SK-N-SH (cell line): ENCODE results near the gene SPINK14. TPM values are rescaled to one million over a fixed set of nuclear protein-coding genes. Genes with fewer than 3 reads are reported as not detected.

Experiments used
- CTCF ChIA-PET: fragments of 300-600, 350-600 bp; formaldehyde crosslinking; extraction: SDS; loops from one replicate; lab custom pipeline; 2021; lab: Yijun Ruan, JAX
- POLR2A ChIA-PET: fragments of 350-600 bp; sonication (Branson Sonifier 250); formaldehyde crosslinking; extraction: SDS; loops from one replicate; lab custom pipeline; 2020; ENCODE audit warnings: antibody characterized with exemption, inconsistent platforms; lab: Yijun Ruan, JAX
- DNase-seq: peaks from one replicate; pipeline ENCODE4 v3.0.0; 2012
- H2AFZ ChIP-seq: fragments of 200-600 bp; sonication (generic); 2 replicates; pipeline ENCODE4 v1.8.1; 2016; ENCODE audit warnings: antibody characterized with exemption, mild to moderate bottlenecking, low read depth
- H3F3A ChIP-seq: fragments of 200-600 bp; sonication (generic); replicated peaks from 2 replicates; pipeline ENCODE3; 2016; ENCODE audit warnings: antibody characterized with exemption, mild to moderate bottlenecking; ENCODE audit not compliant: insufficient read depth
- H3K27ac ChIP-seq, 2 experiments: fragments of 200-500 bp in 1 of 2; fragments of 200-600 bp in 1 of 2; sonication (Bioruptor generic) in 1 of 2; sonication (generic), shearing (Covaris generic) in 1 of 2; 2 replicates each; pipeline versions ENCODE4 v1.5.1 to v1.6.1; 2014 to 2016; ENCODE audit warnings: low read depth in 2 of 2, inconsistent platforms in 1 of 2, low read length in 1 of 2, mild to moderate bottlenecking in 1 of 2, mixed read lengths in 1 of 2
- H3K27me3 ChIP-seq: fragments of 200-600 bp; sonication (generic), shearing (Covaris generic); 2 replicates; pipeline ENCODE4 v1.6.1; 2016; ENCODE audit warnings: mixed run types; ENCODE audit not compliant: insufficient read depth
- H3K36me3 ChIP-seq, 2 experiments: fragments of 200-500 bp in 1 of 2; fragments of 200-600 bp in 1 of 2; sonication (Bioruptor generic) in 1 of 2; sonication (generic) in 1 of 2; replicated peaks in 1 of 2; 2 replicates each; pipeline versions ENCODE3 to v1.5.1; 2014 to 2016; ENCODE audit warnings: low read length in 1 of 2, mild to moderate bottlenecking in 1 of 2; ENCODE audit not compliant: insufficient read depth in 2 of 2, control insufficient read depth in 1 of 2
- H3K4me1 ChIP-seq, 2 experiments: fragments of 200-500 bp in 1 of 2; fragments of 200-600 bp in 1 of 2; sonication (Bioruptor generic) in 1 of 2; sonication (generic), shearing (Covaris generic) in 1 of 2; 2 replicates each; pipeline versions ENCODE4 v1.5.1 to v1.6.1; 2014 to 2016; ENCODE audit warnings: low read depth in 1 of 2, low read length in 1 of 2, mixed run types in 1 of 2; ENCODE audit not compliant: insufficient read depth in 2 of 2, control insufficient read depth in 1 of 2
- H3K4me2 ChIP-seq: fragments of 200-600 bp; sonication (generic), shearing (Covaris generic); 2 replicates; pipeline ENCODE4 v1.6.1; 2017; ENCODE audit warnings: mixed run types
- H3K4me3 ChIP-seq, 2 experiments: fragments of 200-500 bp in 1 of 2; fragments of 200-600 bp in 1 of 2; sonication (Bioruptor generic) in 1 of 2; sonication (generic), shearing (Covaris generic) in 1 of 2; 2 replicates each; pipeline versions ENCODE4 v1.5.1 to v1.8.1; 2014 to 2016; ENCODE audit warnings: low read depth in 2 of 2, inconsistent platforms in 1 of 2, low read length in 1 of 2, mild to moderate bottlenecking in 1 of 2, mixed read lengths in 1 of 2, moderate library complexity in 1 of 2
- H3K79me2 ChIP-seq: fragments of 200-600 bp; sonication (generic); 2 replicates; pipeline ENCODE4 v1.8.1; 2017; ENCODE audit warnings: mild to moderate bottlenecking; ENCODE audit not compliant: insufficient read depth
- H3K9ac ChIP-seq: fragments of 200-600 bp; sonication (generic); 2 replicates; pipeline ENCODE4 v1.6.1; 2017; ENCODE audit warnings: mixed run types
- H3K9me2 ChIP-seq: fragments of 200-600 bp; sonication (generic); 2 replicates; pipeline ENCODE4 v1.6.1; 2017; ENCODE audit warnings: mixed run types
- H3K9me3 ChIP-seq: fragments of 200-600 bp; sonication (generic); 2 replicates; pipeline ENCODE4 v1.6.1; 2017; ENCODE audit warnings: mixed run types, mild to moderate bottlenecking, moderate library complexity
- H4K20me1 ChIP-seq: fragments of 200-600 bp; sonication (generic); 2 replicates; pipeline ENCODE4 v1.6.1; 2017; ENCODE audit warnings: mild to moderate bottlenecking, mixed run types; ENCODE audit not compliant: insufficient read depth
- EP300 ChIP-seq, 2 experiments: IDR thresholded peaks; 2 replicates each; pipeline versions ENCODE4 v1.4.0 to v1.6.1; 2012; ENCODE audit warnings: borderline replicate concordance in 1 of 2, low read depth in 1 of 2, low read length in 1 of 2
- FOXJ3 ChIP-seq: sonication (generic); formaldehyde crosslinking; IDR thresholded peaks from 2 replicates; pipeline ENCODE4 v1.5.1; 2020; ENCODE audit warnings: mild to moderate bottlenecking, missing genetic modification reagents
- FOXM1 ChIP-seq: IDR thresholded peaks from 2 replicates; pipeline ENCODE4 v1.4.0; 2012; ENCODE audit warnings: low read depth, mild to moderate bottlenecking
- GABPA ChIP-seq: IDR thresholded peaks from 2 replicates; pipeline ENCODE4 v1.4.0; 2012; ENCODE audit warnings: low read depth, mild to moderate bottlenecking
- GATA2 ChIP-seq: sonication (generic); formaldehyde crosslinking; IDR thresholded peaks from 2 replicates; pipeline ENCODE4 v1.5.0; 2020; ENCODE audit warnings: mild to moderate bottlenecking, missing genetic modification reagents
- MEF2A ChIP-seq: IDR thresholded peaks from 2 replicates; pipeline ENCODE4 v1.4.0; 2012; ENCODE audit warnings: low read depth, borderline replicate concordance
- MXI1 ChIP-seq: IDR thresholded peaks from 2 replicates; pipeline ENCODE4 v1.6.1; 2012; ENCODE audit warnings: mild to moderate bottlenecking, low read depth, low read length, improper control_type of control experiment
- SIN3A ChIP-seq: IDR thresholded peaks from 2 replicates; pipeline ENCODE4 v1.6.1; 2012; ENCODE audit warnings: low read depth, mild to moderate bottlenecking, low read length, moderate library complexity, borderline replicate concordance
- YY1 ChIP-seq: IDR thresholded peaks from 2 replicates; pipeline ENCODE4 v1.4.0; 2012; ENCODE audit warnings: low read depth, mild to moderate bottlenecking
- WGBS: methylation state at CpG from one replicate; pipeline ENCODE4 v1.1.6; 2017; ENCODE audit warnings: low lambda C conversion rate; 5-methylcytosine and 5-hydroxymethylcytosine counted together
- polyA plus RNA-seq, 3 experiments: library from polyadenylated mRNA; depleted of rRNA; stranded (reverse); fragments of >200 nt; gene quantifications; 2 replicates each; pipeline ENCODE4 v1.2.3, GENCODE V29; 2012
- TF ChIP-seq, protein P1 (sequence below): IDR thresholded peaks from 2 replicates; pipeline ENCODE4 v1.4.0; 2012; ENCODE audit warnings: low read depth, borderline replicate concordance
- TF ChIP-seq, protein P2 (sequence below): IDR thresholded peaks from 2 replicates; pipeline ENCODE4 v1.6.1; 2012; ENCODE audit warnings: mild to moderate bottlenecking, low read depth, low read length, moderate library complexity
- TF ChIP-seq, protein P3 (sequence below): IDR thresholded peaks from 2 replicates; pipeline ENCODE4 v1.4.0; 2012; ENCODE audit warnings: low read depth, borderline replicate concordance
- TF ChIP-seq, protein P4 (sequence below): fragments of 150-350 bp; IDR thresholded peaks from 2 replicates; pipeline ENCODE4 v1.6.1; 2016; ENCODE audit warnings: mild to moderate bottlenecking, low read depth, low read length

Gene SPINK14
- polyA plus RNA-seq, 1 of the 3 experiments (the other 2 are of a cell fraction), result not detected

DNA sequence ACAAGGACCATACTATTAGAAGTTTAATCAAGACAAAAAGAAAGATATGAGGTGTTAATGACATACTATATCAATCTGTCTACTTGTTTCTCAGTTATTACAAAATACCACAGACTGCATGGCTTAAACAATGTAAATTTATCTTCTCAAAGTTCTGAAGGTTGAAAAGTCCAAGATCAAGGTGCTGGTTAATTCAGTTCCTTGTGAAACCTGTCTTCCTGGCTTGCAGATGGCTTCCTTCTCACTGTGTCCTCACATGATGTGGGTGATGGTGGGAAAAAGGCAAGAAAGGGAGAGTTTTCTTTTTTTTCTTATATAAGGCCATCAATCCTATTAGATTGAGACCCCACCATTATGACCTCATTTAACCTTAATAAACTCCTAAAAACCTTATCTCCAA lies 15.6 kb upstream of the SPINK14 start (continued):
- TF ChIP-seq, protein P1, sequence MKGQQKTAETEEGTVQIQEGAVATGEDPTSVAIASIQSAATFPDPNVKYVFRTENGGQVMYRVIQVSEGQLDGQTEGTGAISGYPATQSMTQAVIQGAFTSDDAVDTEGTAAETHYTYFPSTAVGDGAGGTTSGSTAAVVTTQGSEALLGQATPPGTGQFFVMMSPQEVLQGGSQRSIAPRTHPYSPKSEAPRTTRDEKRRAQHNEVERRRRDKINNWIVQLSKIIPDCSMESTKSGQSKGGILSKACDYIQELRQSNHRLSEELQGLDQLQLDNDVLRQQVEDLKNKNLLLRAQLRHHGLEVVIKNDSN, result no peak

DNA sequence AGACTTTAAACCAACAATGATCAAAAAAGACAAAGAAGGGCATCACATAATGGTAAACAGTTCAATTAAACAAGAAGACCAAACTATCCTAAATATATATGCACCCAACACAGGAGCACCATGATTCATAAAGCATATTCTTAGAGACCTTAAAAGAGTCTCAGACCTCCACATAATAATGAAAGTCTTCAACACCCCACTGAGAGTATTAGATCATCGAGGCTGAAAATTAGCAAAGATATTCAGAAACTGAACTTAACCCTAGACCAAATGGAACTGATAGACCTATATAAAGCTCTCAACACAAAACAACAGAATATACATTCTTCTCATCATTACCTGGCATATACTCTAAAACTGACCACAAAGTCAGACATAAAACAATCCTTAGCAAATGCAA lies 11.7 kb upstream of the SPINK14 start:
- Histone ChIP-seq H4K20me1 (no peaks in the 10 kb centered on the region), H3K9me2 (no peaks in the 10 kb centered on the region), H3K9me3 (no peaks in the 10 kb centered on the region), H3K36me3 (no peaks in the 10 kb centered on the region), H3K9ac (no peak overlapping the region), H3K27me3 (no peaks in the 10 kb centered on the region), H3K4me1 (no peaks in the 10 kb centered on the region), H3K4me2 (no peak overlapping the region), H3K27ac (no peak overlapping the region), H3K79me2 (no peaks in the 10 kb centered on the region), H3F3A (no peaks in the 10 kb centered on the region), H3K4me3 (no peak overlapping the region), H2AFZ (no peak overlapping the region)
- TF ChIP-seq, protein P2, sequence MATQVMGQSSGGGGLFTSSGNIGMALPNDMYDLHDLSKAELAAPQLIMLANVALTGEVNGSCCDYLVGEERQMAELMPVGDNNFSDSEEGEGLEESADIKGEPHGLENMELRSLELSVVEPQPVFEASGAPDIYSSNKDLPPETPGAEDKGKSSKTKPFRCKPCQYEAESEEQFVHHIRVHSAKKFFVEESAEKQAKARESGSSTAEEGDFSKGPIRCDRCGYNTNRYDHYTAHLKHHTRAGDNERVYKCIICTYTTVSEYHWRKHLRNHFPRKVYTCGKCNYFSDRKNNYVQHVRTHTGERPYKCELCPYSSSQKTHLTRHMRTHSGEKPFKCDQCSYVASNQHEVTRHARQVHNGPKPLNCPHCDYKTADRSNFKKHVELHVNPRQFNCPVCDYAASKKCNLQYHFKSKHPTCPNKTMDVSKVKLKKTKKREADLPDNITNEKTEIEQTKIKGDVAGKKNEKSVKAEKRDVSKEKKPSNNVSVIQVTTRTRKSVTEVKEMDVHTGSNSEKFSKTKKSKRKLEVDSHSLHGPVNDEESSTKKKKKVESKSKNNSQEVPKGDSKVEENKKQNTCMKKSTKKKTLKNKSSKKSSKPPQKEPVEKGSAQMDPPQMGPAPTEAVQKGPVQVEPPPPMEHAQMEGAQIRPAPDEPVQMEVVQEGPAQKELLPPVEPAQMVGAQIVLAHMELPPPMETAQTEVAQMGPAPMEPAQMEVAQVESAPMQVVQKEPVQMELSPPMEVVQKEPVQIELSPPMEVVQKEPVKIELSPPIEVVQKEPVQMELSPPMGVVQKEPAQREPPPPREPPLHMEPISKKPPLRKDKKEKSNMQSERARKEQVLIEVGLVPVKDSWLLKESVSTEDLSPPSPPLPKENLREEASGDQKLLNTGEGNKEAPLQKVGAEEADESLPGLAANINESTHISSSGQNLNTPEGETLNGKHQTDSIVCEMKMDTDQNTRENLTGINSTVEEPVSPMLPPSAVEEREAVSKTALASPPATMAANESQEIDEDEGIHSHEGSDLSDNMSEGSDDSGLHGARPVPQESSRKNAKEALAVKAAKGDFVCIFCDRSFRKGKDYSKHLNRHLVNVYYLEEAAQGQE, result no peak
- TF ChIP-seq, protein P3, sequence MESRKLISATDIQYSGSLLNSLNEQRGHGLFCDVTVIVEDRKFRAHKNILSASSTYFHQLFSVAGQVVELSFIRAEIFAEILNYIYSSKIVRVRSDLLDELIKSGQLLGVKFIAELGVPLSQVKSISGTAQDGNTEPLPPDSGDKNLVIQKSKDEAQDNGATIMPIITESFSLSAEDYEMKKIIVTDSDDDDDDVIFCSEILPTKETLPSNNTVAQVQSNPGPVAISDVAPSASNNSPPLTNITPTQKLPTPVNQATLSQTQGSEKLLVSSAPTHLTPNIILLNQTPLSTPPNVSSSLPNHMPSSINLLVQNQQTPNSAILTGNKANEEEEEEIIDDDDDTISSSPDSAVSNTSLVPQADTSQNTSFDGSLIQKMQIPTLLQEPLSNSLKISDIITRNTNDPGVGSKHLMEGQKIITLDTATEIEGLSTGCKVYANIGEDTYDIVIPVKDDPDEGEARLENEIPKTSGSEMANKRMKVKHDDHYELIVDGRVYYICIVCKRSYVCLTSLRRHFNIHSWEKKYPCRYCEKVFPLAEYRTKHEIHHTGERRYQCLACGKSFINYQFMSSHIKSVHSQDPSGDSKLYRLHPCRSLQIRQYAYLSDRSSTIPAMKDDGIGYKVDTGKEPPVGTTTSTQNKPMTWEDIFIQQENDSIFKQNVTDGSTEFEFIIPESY, result no peak
- TF ChIP-seq MEF2A (no peak), MXI1 (no peak), FOXJ3 (CRISPR knock-in tag) (no peak), GATA2 (CRISPR knock-in tag) (no peak), FOXM1 (no peak), EP300 (IDR thresholded peaks at IDR 0.05; ENCODE audit: borderline replicate concordance in 1 of 2, low read depth in 1 of 2, low read length in 1 of 2) (no peak), GABPA (no peak), SIN3A (no peak), YY1 (no peak)
- TF ChIP-seq, protein P4, sequence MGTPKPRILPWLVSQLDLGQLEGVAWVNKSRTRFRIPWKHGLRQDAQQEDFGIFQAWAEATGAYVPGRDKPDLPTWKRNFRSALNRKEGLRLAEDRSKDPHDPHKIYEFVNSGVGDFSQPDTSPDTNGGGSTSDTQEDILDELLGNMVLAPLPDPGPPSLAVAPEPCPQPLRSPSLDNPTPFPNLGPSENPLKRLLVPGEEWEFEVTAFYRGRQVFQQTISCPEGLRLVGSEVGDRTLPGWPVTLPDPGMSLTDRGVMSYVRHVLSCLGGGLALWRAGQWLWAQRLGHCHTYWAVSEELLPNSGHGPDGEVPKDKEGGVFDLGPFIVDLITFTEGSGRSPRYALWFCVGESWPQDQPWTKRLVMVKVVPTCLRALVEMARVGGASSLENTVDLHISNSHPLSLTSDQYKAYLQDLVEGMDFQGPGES, result no peak
- no peak for DNase-seq
- ChIA-PET CTCF (interaction anchor here (0.7 to 1.0 kb wide), 2 partner anchors 23 to 613 kb away, joined by 3 read pairs; no protein-coding TSS in a partner anchor), POLR2A (no interaction called here)
- WGBS, result 3% methylated on average over 1 of the region's 1 CpG
